GM23338 (cell line): ENCODE measurements around the gene MAP2K2. TPM values are rescaled to one million over a fixed set of nuclear protein-coding genes. Genes with fewer than 3 reads are reported as not detected.

Experiments used
- ATAC-seq: fragments of 200-7000 bp; cut with Tn5 transposase; 3 replicates; pipeline ENCODE4 v1.9.1; 2020
- DNase-seq: peaks from one replicate; pipeline ENCODE4 v3.0.0-alpha.2; 2015; ENCODE audit warnings: low spot score
- H2AFZ ChIP-seq: fragments of 200-600 bp; sonication (generic); 2 replicates; pipeline ENCODE4 v1.8.0; 2016; ENCODE audit warnings: antibody characterized with exemption, mild to moderate bottlenecking, moderate library complexity
- H3F3A ChIP-seq: fragments of 200-600 bp; sonication (generic); replicated peaks from 2 replicates; pipeline ENCODE4 v1.8.0; 2017; ENCODE audit warnings: antibody characterized with exemption, mixed run types, low read depth
- H3K27ac ChIP-seq: fragments of 200-600 bp; sonication (generic); 2 replicates; pipeline ENCODE4 v1.6.1; 2016; ENCODE audit warnings: low read depth
- H3K27me3 ChIP-seq: fragments of 200-600 bp; sonication (generic); 2 replicates; pipeline ENCODE4 v1.8.0; 2016; ENCODE audit warnings: mild to moderate bottlenecking, mixed run types, moderate library complexity; ENCODE audit not compliant: insufficient read depth
- H3K36me3 ChIP-seq: fragments of 200-600 bp; sonication (generic); 2 replicates; pipeline ENCODE4 v1.8.0; 2016; ENCODE audit warnings: mild to moderate bottlenecking; ENCODE audit not compliant: insufficient read depth
- H3K4me1 ChIP-seq: fragments of 200-600 bp; sonication (generic); 2 replicates; pipeline ENCODE4 v1.8.0; 2016; ENCODE audit warnings: mild to moderate bottlenecking, moderate library complexity; ENCODE audit not compliant: insufficient read depth
- H3K4me2 ChIP-seq: fragments of 200-600 bp; sonication (generic); 2 replicates; pipeline ENCODE4 v1.7.1; 2017; ENCODE audit warnings: mixed run types
- H3K4me3 ChIP-seq: fragments of 200-600 bp; sonication (generic); 2 replicates; pipeline ENCODE4 v1.6.1; 2016; ENCODE audit warnings: mixed run types
- H3K79me2 ChIP-seq: fragments of 200-600 bp; sonication (generic); replicated peaks from 2 replicates; pipeline ENCODE4 v1.8.0; 2017; ENCODE audit warnings: mild to moderate bottlenecking; ENCODE audit not compliant: insufficient read depth
- H3K9me2 ChIP-seq: fragments of 200-600 bp; sonication (generic); 2 replicates; pipeline ENCODE4 v1.8.0; 2017; ENCODE audit not compliant: insufficient read depth
- H4K20me1 ChIP-seq: fragments of 200-600 bp; sonication (generic); replicated peaks from 2 replicates; pipeline ENCODE4 v1.8.0; 2017; ENCODE audit warnings: mild to moderate bottlenecking; ENCODE audit not compliant: insufficient read depth
- H3K27ac Mint-ChIP-seq: 2 replicates; pipeline ENCODE4 v1.8.0; 2020; ENCODE audit warnings: inconsistent platforms, mild to moderate bottlenecking, moderate library complexity, mixed read lengths
- H3K27me3 Mint-ChIP-seq: 3 replicates; pipeline ENCODE4 v1.8.0; 2022; ENCODE audit warnings: low read depth, mild to moderate bottlenecking, moderate library complexity, mixed read lengths, inconsistent platforms; ENCODE audit not compliant: insufficient read depth, poor library complexity
- H3K36me3 Mint-ChIP-seq: 3 replicates; pipeline ENCODE4 v1.8.0; 2021; ENCODE audit warnings: low read depth, mild to moderate bottlenecking, inconsistent platforms, moderate library complexity, mixed read lengths
- H3K4me1 Mint-ChIP-seq: 3 replicates; pipeline ENCODE4 v1.8.0; 2020; ENCODE audit warnings: mild to moderate bottlenecking, inconsistent platforms, mixed read lengths
- H3K4me3 Mint-ChIP-seq: 3 replicates; pipeline ENCODE4 v1.8.0; 2021; ENCODE audit warnings: moderate library complexity, mild to moderate bottlenecking, inconsistent platforms, mixed read lengths
- H3K9me3 Mint-ChIP-seq: 3 replicates; pipeline ENCODE4 v1.8.0; 2020; ENCODE audit warnings: moderate library complexity, mild to moderate bottlenecking, inconsistent platforms, mixed read lengths
- CREB1 ChIP-seq: fragments of 250-450 bp; sonication (Bioruptor Pico); IDR thresholded peaks from 2 replicates; pipeline ENCODE4 v1.5.0; 2020; ENCODE audit warnings: low read depth, mild to moderate bottlenecking, moderate library complexity
- EZH2 ChIP-seq: fragments of 200-600 bp; sonication (generic); IDR thresholded peaks from one replicate; pipeline ENCODE4 v1.8.0; 2017; ENCODE audit warnings: antibody characterized with exemption, mild to moderate bottlenecking, low read depth; ENCODE audit not compliant: unreplicated experiment
- EZH2phosphoT487 ChIP-seq: fragments of 200-600 bp; sonication (generic); IDR thresholded peaks from one replicate; pipeline ENCODE4 v1.8.1; 2018; ENCODE audit warnings: antibody characterized with exemption; ENCODE audit not compliant: unreplicated experiment
- JUNB ChIP-seq: IDR thresholded peaks from one replicate; pipeline ENCODE4 v1.6.1; 2016; ENCODE audit warnings: antibody characterized with exemption; ENCODE audit not compliant: unreplicated experiment
- NANOG ChIP-seq: IDR thresholded peaks from 2 replicates; pipeline ENCODE4 v1.6.1; 2016; ENCODE audit warnings: antibody characterized with exemption, borderline replicate concordance
- POLR2AphosphoS5 ChIP-seq: IDR thresholded peaks from 2 replicates; pipeline ENCODE4 v1.6.1; 2016; ENCODE audit warnings: antibody characterized with exemption, low read depth
- STAT1 ChIP-seq: IDR thresholded peaks from one replicate; pipeline ENCODE4 v1.6.1; 2016; ENCODE audit warnings: antibody characterized with exemption; ENCODE audit not compliant: unreplicated experiment
- ZNF114 ChIP-seq: fragments of 250-450 bp; sonication (Bioruptor Pico); IDR thresholded peaks from 2 replicates; pipeline ENCODE4 v1.5.0; 2020; ENCODE audit warnings: mild to moderate bottlenecking, moderate library complexity
- ZNF331 ChIP-seq: fragments of 250-450 bp; sonication (Bioruptor Pico); IDR thresholded peaks from 2 replicates; pipeline ENCODE4 v1.5.0; 2020; ENCODE audit warnings: low read depth, mild to moderate bottlenecking, moderate library complexity
- ZNF462 ChIP-seq: fragments of 250-450 bp; sonication (Bioruptor Pico); IDR thresholded peaks from 2 replicates; pipeline ENCODE4 v1.5.0; 2020; ENCODE audit warnings: mild to moderate bottlenecking, moderate library complexity
- polyA plus RNA-seq: library from polyadenylated mRNA; unstranded; fragments of >200 nt; fragmentation: Nextera tagmentation; extraction: Ambion mirVana; gene quantifications from 2 replicates; pipeline ENCODE4 v1.2.1, GENCODE V29; 2016
- total RNA-seq: library from RNA; depleted of rRNA; stranded (reverse); fragments of >200 nt; shearing (Covaris generic); gene quantifications from 2 replicates; pipeline ENCODE4 v1.2.3, GENCODE V29; 2014
- TF ChIP-seq, protein P1 (sequence below), 2 experiments: fragments of 200-600 bp in 1 of 2; sonication (generic) in 1 of 2; conservative IDR thresholded peaks; 2 replicates each; pipeline versions ENCODE4 v1.5.1 to v1.6.1; 2016 to 2017; ENCODE audit warnings: antibody characterized with exemption in 2 of 2, low read depth in 2 of 2, mild to moderate bottlenecking in 2 of 2, moderate library complexity in 1 of 2
- TF ChIP-seq, protein P2 (sequence below): IDR thresholded peaks from 2 replicates; pipeline ENCODE4 v1.6.1; 2016; ENCODE audit warnings: antibody characterized with exemption
- TF ChIP-seq, protein P3 (sequence below): IDR thresholded peaks from one replicate; pipeline ENCODE4 v1.6.1; 2018; ENCODE audit warnings: antibody characterized with exemption; ENCODE audit not compliant: unreplicated experiment

Gene MAP2K2
- total and polyA plus RNA-seq, 2 experiments from 2014 or later = 99.7 to 151 TPM

GRCh38 chr19:4071610-4072009 is 52.3 kb downstream of the MAP2K2 start:
- Histone ChIP-seq H3K9me2 (no peaks in the 10 kb centered on the region), H3K36me3 (no peaks in the 10 kb centered on the region), H3K79me2 (no peaks in the 10 kb centered on the region), H3K4me2 (no peak overlapping the region), H3K4me1 (peaks cover 7% of the 10 kb centered on the region), H3K4me3 (no peak overlapping the region), H4K20me1 (no peaks in the 10 kb centered on the region), H3F3A (peaks cover 9% of the 10 kb centered on the region), H3K27me3 (peaks cover 30% of the 10 kb centered on the region), H3K27ac (no peak overlapping the region), H2AFZ (no peak overlapping the region)
- DNase-seq (no peak), ATAC-seq (no peak)
- H3K36me3 Mint-ChIP-seq = no peaks in the 10 kb centered on the region
- H3K27me3 Mint-ChIP-seq = peaks cover 22% of the 10 kb centered on the region
- H3K4me3 Mint-ChIP-seq = no peak overlapping the region
- H3K27ac Mint-ChIP-seq = no peak overlapping the region
- no peaks in the 10 kb centered on the region; the same call in 2 of the 3 replicates for H3K9me3 Mint-ChIP-seq
- H3K4me1 Mint-ChIP-seq = peaks cover 7% of the 10 kb centered on the region; the same call in 2 of the 3 replicates
- TF ChIP-seq NANOG (no peak), JUNB (no peak), EZH2phosphoT487 (no peak), EZH2 (no peak), ZNF114 (CRISPR knock-in tag) (no peak), CREB1 (CRISPR knock-in tag) (no peak), STAT1 (no peak), ZNF462 (CRISPR knock-in tag) (no peak), ZNF331 (CRISPR knock-in tag) (no peak), POLR2AphosphoS5 (no peak)
- TF ChIP-seq, protein P1, sequence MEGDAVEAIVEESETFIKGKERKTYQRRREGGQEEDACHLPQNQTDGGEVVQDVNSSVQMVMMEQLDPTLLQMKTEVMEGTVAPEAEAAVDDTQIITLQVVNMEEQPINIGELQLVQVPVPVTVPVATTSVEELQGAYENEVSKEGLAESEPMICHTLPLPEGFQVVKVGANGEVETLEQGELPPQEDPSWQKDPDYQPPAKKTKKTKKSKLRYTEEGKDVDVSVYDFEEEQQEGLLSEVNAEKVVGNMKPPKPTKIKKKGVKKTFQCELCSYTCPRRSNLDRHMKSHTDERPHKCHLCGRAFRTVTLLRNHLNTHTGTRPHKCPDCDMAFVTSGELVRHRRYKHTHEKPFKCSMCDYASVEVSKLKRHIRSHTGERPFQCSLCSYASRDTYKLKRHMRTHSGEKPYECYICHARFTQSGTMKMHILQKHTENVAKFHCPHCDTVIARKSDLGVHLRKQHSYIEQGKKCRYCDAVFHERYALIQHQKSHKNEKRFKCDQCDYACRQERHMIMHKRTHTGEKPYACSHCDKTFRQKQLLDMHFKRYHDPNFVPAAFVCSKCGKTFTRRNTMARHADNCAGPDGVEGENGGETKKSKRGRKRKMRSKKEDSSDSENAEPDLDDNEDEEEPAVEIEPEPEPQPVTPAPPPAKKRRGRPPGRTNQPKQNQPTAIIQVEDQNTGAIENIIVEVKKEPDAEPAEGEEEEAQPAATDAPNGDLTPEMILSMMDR (conservative IDR thresholded peaks at IDR 0.05; ENCODE audit: low read depth in 2 of 2) = no peak
- TF ChIP-seq, protein P2, sequence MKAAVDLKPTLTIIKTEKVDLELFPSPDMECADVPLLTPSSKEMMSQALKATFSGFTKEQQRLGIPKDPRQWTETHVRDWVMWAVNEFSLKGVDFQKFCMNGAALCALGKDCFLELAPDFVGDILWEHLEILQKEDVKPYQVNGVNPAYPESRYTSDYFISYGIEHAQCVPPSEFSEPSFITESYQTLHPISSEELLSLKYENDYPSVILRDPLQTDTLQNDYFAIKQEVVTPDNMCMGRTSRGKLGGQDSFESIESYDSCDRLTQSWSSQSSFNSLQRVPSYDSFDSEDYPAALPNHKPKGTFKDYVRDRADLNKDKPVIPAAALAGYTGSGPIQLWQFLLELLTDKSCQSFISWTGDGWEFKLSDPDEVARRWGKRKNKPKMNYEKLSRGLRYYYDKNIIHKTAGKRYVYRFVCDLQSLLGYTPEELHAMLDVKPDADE = no peak
- TF ChIP-seq, protein P3, sequence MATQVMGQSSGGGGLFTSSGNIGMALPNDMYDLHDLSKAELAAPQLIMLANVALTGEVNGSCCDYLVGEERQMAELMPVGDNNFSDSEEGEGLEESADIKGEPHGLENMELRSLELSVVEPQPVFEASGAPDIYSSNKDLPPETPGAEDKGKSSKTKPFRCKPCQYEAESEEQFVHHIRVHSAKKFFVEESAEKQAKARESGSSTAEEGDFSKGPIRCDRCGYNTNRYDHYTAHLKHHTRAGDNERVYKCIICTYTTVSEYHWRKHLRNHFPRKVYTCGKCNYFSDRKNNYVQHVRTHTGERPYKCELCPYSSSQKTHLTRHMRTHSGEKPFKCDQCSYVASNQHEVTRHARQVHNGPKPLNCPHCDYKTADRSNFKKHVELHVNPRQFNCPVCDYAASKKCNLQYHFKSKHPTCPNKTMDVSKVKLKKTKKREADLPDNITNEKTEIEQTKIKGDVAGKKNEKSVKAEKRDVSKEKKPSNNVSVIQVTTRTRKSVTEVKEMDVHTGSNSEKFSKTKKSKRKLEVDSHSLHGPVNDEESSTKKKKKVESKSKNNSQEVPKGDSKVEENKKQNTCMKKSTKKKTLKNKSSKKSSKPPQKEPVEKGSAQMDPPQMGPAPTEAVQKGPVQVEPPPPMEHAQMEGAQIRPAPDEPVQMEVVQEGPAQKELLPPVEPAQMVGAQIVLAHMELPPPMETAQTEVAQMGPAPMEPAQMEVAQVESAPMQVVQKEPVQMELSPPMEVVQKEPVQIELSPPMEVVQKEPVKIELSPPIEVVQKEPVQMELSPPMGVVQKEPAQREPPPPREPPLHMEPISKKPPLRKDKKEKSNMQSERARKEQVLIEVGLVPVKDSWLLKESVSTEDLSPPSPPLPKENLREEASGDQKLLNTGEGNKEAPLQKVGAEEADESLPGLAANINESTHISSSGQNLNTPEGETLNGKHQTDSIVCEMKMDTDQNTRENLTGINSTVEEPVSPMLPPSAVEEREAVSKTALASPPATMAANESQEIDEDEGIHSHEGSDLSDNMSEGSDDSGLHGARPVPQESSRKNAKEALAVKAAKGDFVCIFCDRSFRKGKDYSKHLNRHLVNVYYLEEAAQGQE = no peak
